ENCODE measurements around the gene CRYBB2. TPM values are rescaled to one million over a fixed set of nuclear protein-coding genes. Genes with fewer than 3 reads are reported as not detected.
"Not testable (repeated sequence)": the region's sequence is repeated elsewhere in the genome, so short reads cannot be mapped to it uniquely, and the experiment has no call there.

Gene CRYBB2
- total RNA-seq, 1 donor from 2014 or later: not detected

GRCh38 chr22:25268902-25269301, 49.5 kb downstream of the CRYBB2 start:
- not testable (repeated sequence) for H3K9ac ChIP-seq; H2AFZ ChIP-seq (replicated peaks); H3K4me1 ChIP-seq; H3K9me3 ChIP-seq (ENCODE audit: low read depth); H3K4me3 Mint-ChIP-seq; H3K36me3 Mint-ChIP-seq; H3F3A ChIP-seq (ENCODE audit: low read depth); H3K27ac ChIP-seq; H3K36me3 ChIP-seq; H4K20me1 ChIP-seq (ENCODE audit: low read depth); H3K27ac Mint-ChIP-seq; H3K4me2 ChIP-seq; H3K27me3 Mint-ChIP-seq (ENCODE audit: insufficient read depth, low read depth); H3K79me2 ChIP-seq (ENCODE audit: low read depth); H3K4me3 ChIP-seq; DNase-seq (ENCODE audit: low spot score); H3K4me1 Mint-ChIP-seq
- H3K27me3 ChIP-seq: peaks cover 18% of the 10 kb centered on the region
- peaks cover 15% of the 10 kb centered on the region for H3K9me3 Mint-ChIP-seq

GRCh38 chr22:25270061-25270460, 50.6 kb downstream of the CRYBB2 start:
- H3F3A ChIP-seq (ENCODE audit: low read depth); H3K4me1 ChIP-seq; H3K27ac ChIP-seq; H3K36me3 Mint-ChIP-seq; H3K9me3 ChIP-seq (ENCODE audit: low read depth); H3K79me2 ChIP-seq (ENCODE audit: low read depth); H2AFZ ChIP-seq (replicated peaks); H3K27me3 Mint-ChIP-seq (ENCODE audit: insufficient read depth, low read depth); DNase-seq (ENCODE audit: low spot score); H3K36me3 ChIP-seq; H3K4me1 Mint-ChIP-seq; H3K4me2 ChIP-seq; H3K27ac Mint-ChIP-seq; H4K20me1 ChIP-seq (ENCODE audit: low read depth); H3K9ac ChIP-seq; H3K4me3 ChIP-seq; H3K4me3 Mint-ChIP-seq: not testable (repeated sequence)
- H3K9me3 Mint-ChIP-seq: peaks cover 15% of the 10 kb centered on the region
- peaks cover 27% of the 10 kb centered on the region for H3K27me3 ChIP-seq

DNA sequence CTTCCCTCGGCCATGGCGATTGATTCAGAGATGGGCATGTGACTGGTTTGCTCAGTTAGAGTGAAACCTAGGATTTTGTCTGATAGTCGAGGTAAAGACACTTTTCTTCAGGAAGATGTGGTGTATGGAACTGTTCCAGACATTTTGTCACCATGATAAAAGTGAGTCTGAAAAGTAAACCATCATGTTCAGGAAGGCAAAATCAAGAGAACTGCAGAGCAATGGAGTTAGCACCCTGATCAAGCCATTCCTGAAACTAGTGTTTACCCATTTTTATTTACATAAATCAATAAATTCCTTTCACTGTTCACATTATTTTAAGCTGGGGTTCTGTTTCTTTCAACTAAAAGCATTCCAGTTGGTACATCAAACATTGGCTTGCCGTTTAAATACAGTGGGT, 53.8 kb downstream of the CRYBB2 start:
- H3K27me3 Mint-ChIP-seq (ENCODE audit: insufficient read depth, low read depth); H3K36me3 Mint-ChIP-seq; H3K4me1 ChIP-seq; H3K36me3 ChIP-seq; H3K9ac ChIP-seq; H2AFZ ChIP-seq (replicated peaks); H3K4me2 ChIP-seq; H3K9me3 ChIP-seq (ENCODE audit: low read depth); H4K20me1 ChIP-seq (ENCODE audit: low read depth); H3K27ac ChIP-seq; H3K4me3 Mint-ChIP-seq; DNase-seq (ENCODE audit: low spot score); H3K79me2 ChIP-seq (ENCODE audit: low read depth); H3K27ac Mint-ChIP-seq; H3F3A ChIP-seq (ENCODE audit: low read depth); H3K4me3 ChIP-seq: not testable (repeated sequence)
- Mint-ChIP-seq H3K4me1 (peaks cover 12% of the 10 kb centered on the region), H3K9me3 (peaks cover 14% of the 10 kb centered on the region)
- H3K27me3 ChIP-seq: peaks cover 23% of the 10 kb centered on the region

DNA sequence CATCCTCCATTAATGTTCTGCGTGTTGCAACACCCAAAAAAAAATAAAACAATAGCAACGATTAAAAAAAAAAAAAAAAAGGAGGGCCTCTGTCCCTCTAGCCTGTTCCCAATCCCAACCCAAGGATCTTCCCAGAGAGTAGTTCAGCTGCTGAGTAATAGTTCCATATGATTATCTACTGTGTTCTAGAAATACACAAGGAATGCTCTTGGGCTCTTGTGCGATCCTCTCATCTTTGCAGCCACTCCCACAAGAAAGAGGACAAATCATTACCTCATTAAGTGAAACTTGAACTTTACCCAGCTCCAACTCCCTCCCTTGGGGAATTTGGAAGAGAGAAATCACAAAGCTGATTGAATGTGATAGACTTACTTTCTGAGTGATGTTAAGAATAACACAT, 54.5 kb downstream of the CRYBB2 start:
- not testable (repeated sequence) for H3K27ac Mint-ChIP-seq; H3K27me3 Mint-ChIP-seq (ENCODE audit: insufficient read depth, low read depth)

DNA sequence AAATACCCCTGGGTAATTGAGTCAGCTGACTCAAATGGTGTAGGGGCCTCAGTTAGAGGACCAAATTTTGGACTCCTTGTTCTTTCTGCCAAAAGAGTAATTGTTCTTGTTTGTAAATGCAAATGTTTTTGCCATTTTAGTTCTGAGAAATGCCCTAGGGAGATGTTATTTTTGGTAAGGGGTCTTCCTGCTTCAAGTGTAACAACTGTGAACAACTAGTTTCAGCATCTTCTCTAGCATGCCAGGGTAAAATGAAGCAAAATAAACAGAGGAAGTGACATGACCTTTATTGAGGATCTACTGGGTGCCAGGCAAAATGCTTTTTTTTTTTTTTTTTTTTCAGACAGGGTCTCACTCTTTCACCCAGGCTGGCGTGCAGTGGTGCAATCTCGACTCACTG, 60.7 kb downstream of the CRYBB2 start:
- not testable (repeated sequence) for H2AFZ ChIP-seq (replicated peaks); H3K4me3 Mint-ChIP-seq; H3K9me3 ChIP-seq (ENCODE audit: low read depth); H3K27ac ChIP-seq; H3K36me3 Mint-ChIP-seq; H3K27ac Mint-ChIP-seq; H3K4me1 ChIP-seq; H3K36me3 ChIP-seq; H3K9me3 Mint-ChIP-seq; H3K79me2 ChIP-seq (ENCODE audit: low read depth); H3K9ac ChIP-seq; H3K4me2 ChIP-seq; H3K4me3 ChIP-seq; H4K20me1 ChIP-seq (ENCODE audit: low read depth); DNase-seq (ENCODE audit: low spot score)
- peaks cover 64% of the 10 kb centered on the region for H3K27me3 ChIP-seq
- Mint-ChIP-seq H3K4me1 (peaks cover 33% of the 10 kb centered on the region), H3K27me3 (ENCODE audit: insufficient read depth, low read depth) (peaks cover 54% of the 10 kb centered on the region)
- peaks cover 16% of the 10 kb centered on the region for H3F3A ChIP-seq (ENCODE audit: low read depth)

More for the DNA sequence above, 54.5 kb downstream of the CRYBB2 start:
- not testable (repeated sequence) for H3K9ac ChIP-seq; H3F3A ChIP-seq (ENCODE audit: low read depth); H3K9me3 ChIP-seq (ENCODE audit: low read depth); H3K4me3 Mint-ChIP-seq; H3K36me3 ChIP-seq; DNase-seq (ENCODE audit: low spot score); H3K79me2 ChIP-seq (ENCODE audit: low read depth); H2AFZ ChIP-seq (replicated peaks); H3K4me1 ChIP-seq; H3K4me3 ChIP-seq; H3K36me3 Mint-ChIP-seq; H3K9me3 Mint-ChIP-seq; H3K27ac ChIP-seq; H4K20me1 ChIP-seq (ENCODE audit: low read depth); H3K4me2 ChIP-seq
- peaks cover 24% of the 10 kb centered on the region for H3K27me3 ChIP-seq
- H3K4me1 Mint-ChIP-seq: peaks cover 12% of the 10 kb centered on the region

Small RNAs within 50 kb of the gene (small RNA-seq; reads per million reads assigned to genes)
- not detected for gene Z99916.2

Other genes with a start within 250 kb of the CRYBB2 start
- gene CRYBB3, start 19.8 kb upstream of the CRYBB2 start, total RNA-seq (ENCODE audit: low replicate concordance): 0.19 TPM in 1 of 2 replicates, not detected in the other